OCI-LY1 (cell line): ENCODE results near the gene TRIM2.

Experiments used
- H2AFZ ChIP-seq: fragments of 200-600 bp; sonication (generic), shearing (Covaris generic); 2 replicates; pipeline ENCODE4 v1.6.0; 2014; ENCODE audit warnings: antibody characterized with exemption, mild to moderate bottlenecking, low read length
- H3F3A ChIP-seq: fragments of 200-600 bp; sonication (generic), shearing (Covaris generic); 2 replicates; pipeline ENCODE4 v1.6.0; 2014; ENCODE audit warnings: mild to moderate bottlenecking, antibody characterized with exemption, low read length, moderate library complexity; ENCODE audit not compliant: insufficient read depth
- H3K27ac ChIP-seq: fragments of 200-600 bp; sonication (generic); 2 replicates; pipeline ENCODE4 v1.5.1; 2014; ENCODE audit warnings: low read length, mixed run types, mild to moderate bottlenecking, low read depth; ENCODE audit not compliant: poor library complexity, severe bottlenecking
- H3K27me3 ChIP-seq: fragments of 200-600 bp; sonication (generic); 2 replicates; pipeline ENCODE4 v1.6.0; 2014; ENCODE audit warnings: antibody characterized with exemption, mild to moderate bottlenecking, low read length, moderate library complexity; ENCODE audit not compliant: insufficient read depth
- H3K36me3 ChIP-seq: fragments of 200-600 bp; sonication (generic); 2 replicates; pipeline ENCODE4 v1.6.1; 2014; ENCODE audit warnings: mild to moderate bottlenecking, antibody characterized with exemption, low read length, moderate library complexity, mixed read lengths; ENCODE audit not compliant: insufficient read depth
- H3K4me1 ChIP-seq: fragments of 200-600 bp; sonication (generic); 2 replicates; pipeline ENCODE4 v1.5.1; 2014; ENCODE audit warnings: mild to moderate bottlenecking, low read length, moderate library complexity; ENCODE audit not compliant: insufficient read depth, severe bottlenecking
- H3K4me2 ChIP-seq: fragments of 200-600 bp; sonication (generic), shearing (Covaris generic); 2 replicates; pipeline ENCODE4 v1.6.1; 2014; ENCODE audit warnings: low read length
- H3K4me3 ChIP-seq: fragments of 200-600 bp; sonication (generic); 2 replicates; pipeline ENCODE4 v1.5.1; 2014; ENCODE audit warnings: low read length, low read depth, mild to moderate bottlenecking, mixed read lengths; ENCODE audit not compliant: poor library complexity, severe bottlenecking
- H3K79me2 ChIP-seq: fragments of 200-600 bp; shearing (Covaris generic); 2 replicates; pipeline ENCODE4 v1.6.1; 2016; ENCODE audit warnings: mixed run types, low read length, mixed read lengths; ENCODE audit not compliant: insufficient read depth
- H3K9ac ChIP-seq: fragments of 200-600 bp; sonication (generic), shearing (Covaris generic); 2 replicates; pipeline ENCODE4 v1.6.1; 2014; ENCODE audit warnings: mild to moderate bottlenecking, low read length, mixed read lengths
- H3K9me2 ChIP-seq: fragments of 200-600 bp; sonication (generic), shearing (Covaris generic); 2 replicates; pipeline ENCODE4 v1.6.1; 2014; ENCODE audit warnings: low read depth, mild to moderate bottlenecking, low read length, mixed read lengths
- H3K9me3 ChIP-seq: fragments of 200-600 bp; shearing (Covaris generic); 2 replicates; pipeline ENCODE4 v1.6.1; 2014; ENCODE audit warnings: low read length, mixed read lengths
- H4K20me1 ChIP-seq: fragments of 200-600 bp; sonication (generic), shearing (Covaris generic); 2 replicates; pipeline ENCODE4 v1.6.0; 2016; ENCODE audit warnings: mild to moderate bottlenecking, low read length; ENCODE audit not compliant: insufficient read depth
- CTCF ChIP-seq: fragments of 200-600 bp; sonication (generic), shearing (Covaris generic); IDR thresholded peaks from 2 replicates; pipeline ENCODE4 v1.5.1; 2017; ENCODE audit warnings: mild to moderate bottlenecking, antibody characterized with exemption, low read length, moderate library complexity, mixed read lengths
- EZH2 ChIP-seq: fragments of 200-600 bp; sonication (generic), shearing (Covaris generic); IDR thresholded peaks from 2 replicates; pipeline ENCODE4 v1.8.0; 2017; ENCODE audit warnings: borderline replicate concordance, mixed run types, mild to moderate bottlenecking, antibody characterized with exemption, low read length, moderate library complexity, mixed read lengths

The TRIM2 gene

GRCh38 chr4:153342751-153343552 is 138.7 kb downstream of the TRIM2 start:
- Histone ChIP-seq H3K27me3 (no peaks in the 10 kb centered on the region), H3K4me1 (peaks cover 77% of the 10 kb centered on the region), H3K36me3 (no peaks in the 10 kb centered on the region), H3K4me2 (peak overlapping the region; percentile 72), H3K9me3 (no peaks in the 10 kb centered on the region), H2AFZ (no peak overlapping the region), H3K9me2 (no peaks in the 10 kb centered on the region), H3K9ac (peak overlapping the region; percentile 99), H4K20me1 (no peaks in the 10 kb centered on the region), H3K4me3 (peak overlapping the region; percentile 82), H3F3A (no peaks in the 10 kb centered on the region; the same call in 1 of the 2 replicates), H3K27ac (peak overlapping the region; percentile 100), H3K79me2 (peaks cover 21% of the 10 kb centered on the region)
- TF ChIP-seq EZH2 (no peak), CTCF (peak; percentile 27; the same call in 1 of the 2 replicates)

- Histone ChIP-seq H3K4me1 (peaks cover 80% of the 10 kb centered on the region), H3K36me3 (no peaks in the 10 kb centered on the region), H3K9ac (peak within 1 kb of the TSS; percentile 99), H3K27me3 (no peaks in the 10 kb centered on the region), H3K9me2 (no peaks in the 10 kb centered on the region), H3K4me3 (peak within 1 kb of the TSS; percentile 82), H3K79me2 (peaks cover 35% of the 10 kb centered on the region), H3K4me2 (peak within 1 kb of the TSS; percentile 72), H3F3A (no peaks in the 10 kb centered on the region; the same call in 1 of the 2 replicates), H2AFZ (no peak within 1 kb of the TSS), H3K9me3 (no peaks in the 10 kb centered on the region), H3K27ac (peak within 1 kb of the TSS; percentile 100), H4K20me1 (no peaks in the 10 kb centered on the region)
- TF ChIP-seq CTCF (peak; percentile 87), EZH2 (no peak)
Measured at GRCh38 chr4:153344131-153345011, 140.1 kb downstream of the TRIM2 start, which contains the start of gene MND1. Gene MND1, plus strand, starts transcription at chr4:153344688. Its CDS starts 50 bp downstream, at chr4:153344738.

- no peaks in the 10 kb centered on the region for H3K27me3 ChIP-seq
- H3K9me2 ChIP-seq: no peaks in the 10 kb centered on the region
- H2AFZ ChIP-seq: no peak overlapping the region
- H3K27ac ChIP-seq: peak overlapping the region; percentile 100
- peaks cover 6% of the 10 kb centered on the region for H3K36me3 ChIP-seq
- H3K4me2 ChIP-seq: peak overlapping the region; percentile 72
- H4K20me1 ChIP-seq: no peaks in the 10 kb centered on the region
- H3K4me3 ChIP-seq: peak overlapping the region; percentile 82
- H3F3A ChIP-seq: no peaks in the 10 kb centered on the region; the same call in 1 of the 2 replicates
- no peaks in the 10 kb centered on the region for H3K9me3 ChIP-seq
- peak overlapping the region; percentile 99 for H3K9ac ChIP-seq
- H3K4me1 ChIP-seq: peaks cover 86% of the 10 kb centered on the region
- no peak for TF ChIP-seq EZH2
- no peak for TF ChIP-seq CTCF
- H3K79me2 ChIP-seq: peaks cover 43% of the 10 kb centered on the region
Measured at GRCh38 chr4:153345012-153345981, 141.1 kb downstream of the TRIM2 start.
